Hepatocyte (in vitro differentiated cells): ENCODE results near the gene RAD9A.

Experiments used
- EZH2 ChIP-seq: fragments of 200-600 bp; sonication (generic); IDR thresholded peaks from 2 replicates; pipeline ENCODE4 v1.6.1; 2016; ENCODE audit warnings: antibody characterized with exemption, mild to moderate bottlenecking, borderline replicate concordance
- EZH2phosphoT487 ChIP-seq: fragments of 200-600 bp; sonication (generic); IDR thresholded peaks from one replicate; pipeline ENCODE4 v1.6.1; 2018; ENCODE audit warnings: antibody characterized with exemption, mild to moderate bottlenecking, low read depth, moderate library complexity; ENCODE audit not compliant: unreplicated experiment, severe bottlenecking
- TF ChIP-seq, protein P1 (sequence below): fragments of 200-600 bp; sonication (generic); IDR thresholded peaks from 2 replicates; pipeline ENCODE4 v1.5.1; 2016; ENCODE audit warnings: antibody characterized with exemption, mild to moderate bottlenecking; ENCODE audit not compliant: poor library complexity

DNA sequence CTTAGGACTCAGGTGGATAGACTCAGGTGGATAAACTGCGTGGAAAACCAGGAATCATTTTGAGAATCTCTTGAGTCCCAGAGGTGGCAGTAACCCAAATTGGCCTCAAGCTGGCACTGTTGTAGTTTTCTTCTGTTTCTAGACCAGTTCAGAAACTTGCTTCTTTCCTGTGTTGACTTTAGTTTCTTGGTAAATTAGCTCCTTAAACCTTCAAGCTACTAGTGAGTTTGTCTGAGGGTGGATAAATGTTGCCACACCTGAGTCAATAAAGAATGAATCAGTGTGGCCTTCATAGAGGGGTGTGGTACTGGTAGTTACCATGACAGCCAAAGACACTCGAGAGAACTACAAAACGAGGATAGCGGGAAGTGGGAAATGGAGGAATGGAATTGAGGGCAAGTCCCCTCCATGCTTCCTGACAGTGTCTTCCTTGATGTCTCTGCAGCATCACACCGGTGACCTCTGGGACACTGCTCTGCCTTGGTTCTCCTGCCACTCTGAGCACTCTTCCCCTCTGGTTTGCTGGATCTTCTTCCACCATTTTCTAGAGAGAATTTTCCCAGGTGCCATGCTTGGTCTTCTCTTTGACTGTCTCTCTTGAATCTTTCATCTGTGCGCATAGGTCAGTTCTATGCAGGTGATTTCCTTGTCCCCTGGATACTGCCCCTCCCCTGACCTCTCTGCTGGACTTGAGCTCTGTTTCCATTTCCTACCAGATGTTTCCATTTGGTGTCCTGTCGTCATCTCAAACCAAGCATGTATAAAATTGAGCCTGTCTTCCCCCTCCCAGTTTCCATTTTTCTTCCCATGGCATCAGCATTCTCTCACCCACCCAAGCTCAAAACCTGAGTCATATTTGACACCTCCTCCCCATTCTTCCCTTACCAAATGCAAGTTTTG is 45.6 kb upstream of the RAD9A start:
- TF ChIP-seq, protein P1, sequence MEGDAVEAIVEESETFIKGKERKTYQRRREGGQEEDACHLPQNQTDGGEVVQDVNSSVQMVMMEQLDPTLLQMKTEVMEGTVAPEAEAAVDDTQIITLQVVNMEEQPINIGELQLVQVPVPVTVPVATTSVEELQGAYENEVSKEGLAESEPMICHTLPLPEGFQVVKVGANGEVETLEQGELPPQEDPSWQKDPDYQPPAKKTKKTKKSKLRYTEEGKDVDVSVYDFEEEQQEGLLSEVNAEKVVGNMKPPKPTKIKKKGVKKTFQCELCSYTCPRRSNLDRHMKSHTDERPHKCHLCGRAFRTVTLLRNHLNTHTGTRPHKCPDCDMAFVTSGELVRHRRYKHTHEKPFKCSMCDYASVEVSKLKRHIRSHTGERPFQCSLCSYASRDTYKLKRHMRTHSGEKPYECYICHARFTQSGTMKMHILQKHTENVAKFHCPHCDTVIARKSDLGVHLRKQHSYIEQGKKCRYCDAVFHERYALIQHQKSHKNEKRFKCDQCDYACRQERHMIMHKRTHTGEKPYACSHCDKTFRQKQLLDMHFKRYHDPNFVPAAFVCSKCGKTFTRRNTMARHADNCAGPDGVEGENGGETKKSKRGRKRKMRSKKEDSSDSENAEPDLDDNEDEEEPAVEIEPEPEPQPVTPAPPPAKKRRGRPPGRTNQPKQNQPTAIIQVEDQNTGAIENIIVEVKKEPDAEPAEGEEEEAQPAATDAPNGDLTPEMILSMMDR = peak; percentile 73
- no peak for TF ChIP-seq EZH2
- no peak for TF ChIP-seq EZH2phosphoT487
